K562 (cell line): Measurements from ENCODE around the gene ZDHHC24. TPM values are rescaled to one million over a fixed set of nuclear protein-coding genes. Genes with fewer than 3 reads are reported as not detected.

ENCODE experiments used
- ATAC-seq: fragments of 200-7000 bp; cut with Tn5 transposase; 3 replicates; pipeline ENCODE4 v1.9.1; 2020; ENCODE audit warnings: moderate library complexity
- BruUV-seq: library from RNA; stranded (reverse); fragments of 400-500 nt; replicated peaks from 2 replicates; lab custom pipeline; 2021; lab: Mats Ljungman, UMichigan
- CTCF ChIA-PET: fragments of 300-600 bp; formaldehyde crosslinking; extraction: SDS; loops from one replicate; lab custom pipeline; 2021; ENCODE audit warnings: low intra/inter-chr PET ratio; lab: Yijun Ruan, JAX
- POLR2A ChIA-PET: fragments of 300-600, 350-650 bp; sonication (Branson Sonifier 250); formaldehyde crosslinking; extraction: SDS; loops from one replicate; lab custom pipeline; 2021; ENCODE audit warnings: antibody characterized with exemption, inconsistent platforms; lab: Yijun Ruan, JAX
- DNase-seq, 4 experiments: peaks; one replicate each; pipeline versions ENCODE4 v3.0.0 to v3.0.0-alpha.2; 2011 to 2018; ENCODE audit warnings: low spot score in 3 of 4, mixed read lengths in 3 of 4; ENCODE audit errors: extremely low read depth in 1 of 4
- FAIRE-seq: peaks from 2 replicates; lab custom pipeline; 2011; peaks lifted over from hg19 to GRCh38; lab: Jason Lieb, UNC
- H2AFZ ChIP-seq: 2 replicates; pipeline ENCODE4 v1.6.0; 2011; ENCODE audit warnings: low read depth, low read length, control low read depth, inconsistent platforms
- H3K27ac ChIP-seq: fragments of 200-600 bp; 3 replicates; pipeline ENCODE4 v1.8.0; 2011; ENCODE audit warnings: low read depth, mild to moderate bottlenecking, control low read depth, inconsistent platforms, low read length, moderate library complexity, mixed read lengths; ENCODE audit errors: extremely low read depth
- H3K27me3 ChIP-seq, 2 experiments: fragments of 300-600 bp in 1 of 2; 2 replicates in 1 of 2; 3 replicates in 1 of 2; pipeline versions ENCODE4 v1.6.0 to v1.8.0; 2011; ENCODE audit warnings: inconsistent platforms in 2 of 2, low read length in 2 of 2, mild to moderate bottlenecking in 1 of 2, mixed read lengths in 1 of 2, moderate library complexity in 1 of 2; ENCODE audit not compliant: control insufficient read depth in 2 of 2, insufficient read depth in 2 of 2
- H3K36me3 ChIP-seq: fragments of 300-600 bp; 3 replicates; pipeline ENCODE4 v1.8.0; 2011; ENCODE audit warnings: mild to moderate bottlenecking, low read length, inconsistent platforms; ENCODE audit not compliant: control insufficient read depth, insufficient read depth
- H3K4me1 ChIP-seq, 2 experiments: fragments of 200-600 bp in 1 of 2; replicated peaks in 1 of 2; 2 replicates in 1 of 2; 3 replicates in 1 of 2; pipeline versions ENCODE4 v1.5.1 to v1.8.0; 2011; ENCODE audit warnings: inconsistent platforms in 2 of 2, low read length in 2 of 2, mild to moderate bottlenecking in 1 of 2, mixed read lengths in 1 of 2, moderate library complexity in 1 of 2; ENCODE audit not compliant: control insufficient read depth in 2 of 2, insufficient read depth in 2 of 2
- H3K4me2 ChIP-seq: 2 replicates; pipeline ENCODE4 v1.6.1; 2011; ENCODE audit warnings: low read length, control low read depth, inconsistent platforms, mixed read lengths; ENCODE audit not compliant: insufficient read depth
- H3K4me3 ChIP-seq: fragments of 200-600 bp; sonication (generic), shearing (Covaris generic); 2 replicates; pipeline ENCODE4 v1.5.1; 2016; ENCODE audit warnings: control low read depth, inconsistent platforms
- H3K79me2 ChIP-seq: fragments of 200-600 bp; 3 replicates; pipeline ENCODE4 v1.8.0; 2011; ENCODE audit warnings: low read length, inconsistent platforms; ENCODE audit not compliant: control insufficient read depth, insufficient read depth
- H3K9ac ChIP-seq, 2 experiments: 2 replicates each; pipeline versions ENCODE4 v1.6.0 to v1.6.1; 2011; ENCODE audit warnings: low read depth in 2 of 2, low read length in 2 of 2, control low read depth in 1 of 2, inconsistent platforms in 1 of 2, mild to moderate bottlenecking in 1 of 2, mixed read lengths in 1 of 2; ENCODE audit not compliant: insufficient read depth in 1 of 2
- H3K9me1 ChIP-seq: one replicate; pipeline ENCODE4 v1.6.0; 2011; ENCODE audit warnings: inconsistent platforms, mild to moderate bottlenecking, low read length, moderate library complexity; ENCODE audit not compliant: control insufficient read depth, insufficient read depth
- H3K9me3 ChIP-seq: replicated peaks from 2 replicates; pipeline ENCODE4 v1.5.1; 2011; ENCODE audit warnings: low read depth, low read length, inconsistent platforms; ENCODE audit not compliant: control insufficient read depth, insufficient read depth
- H4K20me1 ChIP-seq: replicated peaks from 2 replicates; pipeline ENCODE4 v1.6.1; 2011; ENCODE audit warnings: low read length, inconsistent platforms, mixed read lengths; ENCODE audit not compliant: control insufficient read depth, insufficient read depth
- CREM ChIP-seq: IDR thresholded peaks from 2 replicates; pipeline ENCODE4 v1.6.1; 2014; ENCODE audit warnings: antibody characterized with exemption, low read depth
- L3MBTL2 ChIP-seq: fragments of 450-650 bp; IDR thresholded peaks from 2 replicates; pipeline ENCODE4 v1.6.1; 2016; ENCODE audit warnings: mild to moderate bottlenecking, moderate library complexity
- NCOA4 ChIP-seq: fragments of 450-650 bp; IDR thresholded peaks from 2 replicates; pipeline ENCODE4 v1.6.1; 2018; ENCODE audit warnings: mild to moderate bottlenecking; ENCODE audit not compliant: partially characterized antibody
- PHF20 ChIP-seq: fragments of 450-650 bp; IDR thresholded peaks from 2 replicates; pipeline ENCODE4 v1.6.1; 2018; ENCODE audit not compliant: partially characterized antibody
- PTBP1 ChIP-seq: fragments of 200-400 bp; formaldehyde crosslinking; IDR thresholded peaks from 2 replicates; pipeline ENCODE4 v1.6.1; 2017; ENCODE audit warnings: low read depth, low read length
- RCOR1 ChIP-seq, 2 experiments: IDR thresholded peaks; 2 replicates each; pipeline ENCODE4 v1.6.1; 2012; ENCODE audit warnings: low read depth in 2 of 2, low read length in 2 of 2, borderline replicate concordance in 1 of 2, improper control_type of control experiment in 1 of 2
- SP1 ChIP-seq: sonication (generic); formaldehyde crosslinking; IDR thresholded peaks from 2 replicates; pipeline ENCODE4 v1.8.1; 2022; ENCODE audit warnings: mild to moderate bottlenecking, missing genetic modification reagents
- TEAD1 ChIP-seq, 2 experiments: fragments of 450-650 bp in 1 of 2; sonication (generic) in 1 of 2; formaldehyde crosslinking; IDR thresholded peaks; 2 replicates each; pipeline versions ENCODE4 v1.4.0 to v1.8.0; 2020 to 2022; ENCODE audit warnings: mild to moderate bottlenecking in 2 of 2, missing genetic modification reagents in 1 of 2
- ZBTB49 ChIP-seq: sonication (generic); formaldehyde crosslinking; IDR thresholded peaks from 2 replicates; pipeline ENCODE4 v1.8.0; 2022; ENCODE audit warnings: missing genetic modification reagents, mild to moderate bottlenecking, borderline replicate concordance
- ZNF12 ChIP-seq: sonication (generic); formaldehyde crosslinking; IDR thresholded peaks from 2 replicates; pipeline ENCODE4 v1.4.0; 2020; ENCODE audit warnings: mild to moderate bottlenecking, missing genetic modification reagents
- ZNF318 ChIP-seq, 2 experiments: fragments of 450-650 bp; IDR thresholded peaks; 2 replicates each; pipeline ENCODE4 v1.6.1; 2016; ENCODE audit warnings: mild to moderate bottlenecking in 2 of 2, borderline replicate concordance in 1 of 2, low read depth in 1 of 2, moderate library complexity in 1 of 2
- WGBS: fragments of 100-300 bp; shearing (Covaris generic); methylation state at CpG from one replicate; pipeline ENCODE4 v1.1.6; 2016; ENCODE audit warnings: low coverage, mixed read lengths; ENCODE audit not compliant: insufficient coverage; ENCODE audit errors: missing lambda C conversion rate; 5-methylcytosine and 5-hydroxymethylcytosine counted together
- in situ Hi-C: fragments of 300-500 bp; cut with MboI; formaldehyde crosslinking; loops from 4 replicates; pipeline ENCODE4 v1.15.0; 2018; ENCODE audit warnings: inconsistent platforms, mixed read lengths
- intact Hi-C: fragments of 100-400 bp; cut with micrococcal nuclease; formaldehyde crosslinking; loops from 2 replicates; pipeline ENCODE4 v1.14.2; 2022
- polyA plus RNA-seq, 8 experiments: library from polyadenylated mRNA; depleted of rRNA in 4 of 8; stranded (reverse) in 5 of 8; unstranded in 3 of 8; fragments of >200 nt; fragmentation: Nextera tagmentation in 2 of 8; fragmentation: Illumina TruSeq in 1 of 8; extraction: Ambion mirVana in 2 of 8; extraction: Trizol in 1 of 8; gene quantifications; 2 replicates each; pipeline versions ENCODE4 v1.2.1 to v1.2.3, GENCODE V29; 2011 to 2014; ENCODE audit warnings: inconsistent platforms in 1 of 8, missing spikeins in 1 of 8
- total RNA-seq, 7 experiments: library from RNA; depleted of rRNA in 6 of 7; stranded (reverse); fragments of >200 nt in 6 of 7; fragmentation: Illumina TruSeq in 2 of 7; extraction: Trizol in 2 of 7; gene quantifications; 2 replicates each; pipeline versions ENCODE4 v1.2.1 to v1.2.3, GENCODE V29; 2011 to 2021; ENCODE audit warnings: low replicate concordance in 1 of 7

The ZDHHC24 gene
- total and polyA plus RNA-seq, 9 of the 15 experiments (the other 6 are each of a cell fraction or from before 2014, with no cell fraction given), result 0.45 to 11.2 (median 2.7) TPM

- H3K4me3 ChIP-seq, result peak within 1 kb of the TSS; percentile 94
- in situ Hi-C loops, result no loop called here
- peak within 1 kb of the TSS; percentile 73 for H3K27ac ChIP-seq
- peaks cover 6% of the 10 kb centered on the region; the same call in 1 of the 3 replicates for H3K79me2 ChIP-seq
- WGBS, result 7% methylated on average over 23 of the region's 37 CpGs
- ATAC-seq, result peak; percentile 1; the same call in 1 of the 3 replicates
- H3K27me3 ChIP-seq, result peaks cover 0 to 4% of the 10 kb centered on the region in 2 experiments; a peak in 1 of 5 replicates
- BruUV-seq, result no TSS peak
- H3K9me3 ChIP-seq, result no peaks in the 10 kb centered on the region
- no peak for FAIRE-seq
- no peaks in the 10 kb centered on the region for H3K9me1 ChIP-seq
- intact Hi-C loops, result no loop called here
- H3K36me3 ChIP-seq, result peaks cover 5% of the 10 kb centered on the region; the same call in 1 of the 3 replicates
- H3K4me2 ChIP-seq, result peak within 1 kb of the TSS; percentile 75
- peak within 1 kb of the TSS; percentile 81 for H2AFZ ChIP-seq
- no peaks in the 10 kb centered on the region for H4K20me1 ChIP-seq
- H3K9ac ChIP-seq, result peak within 1 kb of the TSS; percentile 81 to 98
- peaks cover 0 to 38% of the 10 kb centered on the region in 2 experiments; a peak in 4 of 5 replicates for H3K4me1 ChIP-seq
- DNase-seq, result peak in 2 of 4 experiments; percentile 56 to 57
- ChIA-PET CTCF (no interaction called here), POLR2A (interaction anchor here (0.7 to 1.8 kb wide), 7 partner anchors 10 to 132 kb away, joined by 3 to 12 read pairs (median 6); partner anchors contain the start of gene RBM4B)
- TF ChIP-seq ZNF12 (CRISPR knock-in tag) (no peak), PTBP1 (peak; percentile 96), SP1 (CRISPR knock-in tag) (peak; percentile 7; the same call in 1 of the 2 replicates), RCOR1 (IDR thresholded peaks at IDR 0.05; ENCODE audit: borderline replicate concordance in 1 of 2, low read depth in 2 of 2, low read length in 2 of 2) (peak; percentile 55 to 91; a peak in 3 of 4 replicates), NCOA4 (peak; percentile 49), ZBTB49 (CRISPR knock-in tag) (no peak), PHF20 (peak; percentile 69), TEAD1 (CRISPR knock-in tag; IDR thresholded peaks at IDR 0.05) (no peak; a peak in 1 of 4 replicates), ZNF318 (IDR thresholded peaks at IDR 0.05; ENCODE audit: borderline replicate concordance in 1 of 2, low read depth in 1 of 2) (no peak), L3MBTL2 (no peak), CREM (no peak)
Observed at GRCh38 chr11:66546368-66546965, 619 bp upstream of the ZDHHC24 start, which contains the start of gene ACTN3. Gene ACTN3, plus strand, starts transcription at chr11:66546903. Its CDS starts 35 bp downstream, at chr11:66546938.
